Nephron progenitor cell (in vitro differentiated cells): ENCODE results near the gene CD81.

Experiments
- DNase-seq: peaks from one replicate; pipeline ENCODE4 v3.0.0; 2021
- H3K27ac Mint-ChIP-seq: 2 replicates; pipeline ENCODE4 v1.8.0; 2021; ENCODE audit warnings: mild to moderate bottlenecking, moderate library complexity, mixed read lengths
- H3K27me3 Mint-ChIP-seq: 2 replicates; pipeline ENCODE4 v1.8.0; 2021; ENCODE audit warnings: mild to moderate bottlenecking, low read depth, mixed read lengths; ENCODE audit not compliant: poor library complexity
- H3K36me3 Mint-ChIP-seq: 2 replicates; pipeline ENCODE4 v1.8.0; 2021; ENCODE audit warnings: low read depth, mixed read lengths
- H3K4me1 Mint-ChIP-seq: 2 replicates; pipeline ENCODE4 v1.8.0; 2021; ENCODE audit warnings: mixed read lengths
- H3K4me3 Mint-ChIP-seq: 2 replicates; pipeline ENCODE4 v1.8.0; 2021; ENCODE audit warnings: mild to moderate bottlenecking, moderate library complexity, mixed read lengths
- H3K9me3 Mint-ChIP-seq: 2 replicates; pipeline ENCODE4 v1.8.0; 2021; ENCODE audit warnings: mild to moderate bottlenecking, moderate library complexity, mixed read lengths
- TF ChIP-seq, protein P1 (sequence below): fragments of 200-600 bp; sonication (generic); IDR thresholded peaks from 2 replicates; pipeline ENCODE4 v1.5.0; 2021; ENCODE audit warnings: antibody characterized with exemption

CD81 gene, protein sequence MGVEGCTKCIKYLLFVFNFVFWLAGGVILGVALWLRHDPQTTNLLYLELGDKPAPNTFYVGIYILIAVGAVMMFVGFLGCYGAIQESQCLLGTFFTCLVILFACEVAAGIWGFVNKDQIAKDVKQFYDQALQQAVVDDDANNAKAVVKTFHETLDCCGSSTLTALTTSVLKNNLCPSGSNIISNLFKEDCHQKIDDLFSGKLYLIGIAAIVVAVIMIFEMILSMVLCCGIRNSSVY

DNA sequence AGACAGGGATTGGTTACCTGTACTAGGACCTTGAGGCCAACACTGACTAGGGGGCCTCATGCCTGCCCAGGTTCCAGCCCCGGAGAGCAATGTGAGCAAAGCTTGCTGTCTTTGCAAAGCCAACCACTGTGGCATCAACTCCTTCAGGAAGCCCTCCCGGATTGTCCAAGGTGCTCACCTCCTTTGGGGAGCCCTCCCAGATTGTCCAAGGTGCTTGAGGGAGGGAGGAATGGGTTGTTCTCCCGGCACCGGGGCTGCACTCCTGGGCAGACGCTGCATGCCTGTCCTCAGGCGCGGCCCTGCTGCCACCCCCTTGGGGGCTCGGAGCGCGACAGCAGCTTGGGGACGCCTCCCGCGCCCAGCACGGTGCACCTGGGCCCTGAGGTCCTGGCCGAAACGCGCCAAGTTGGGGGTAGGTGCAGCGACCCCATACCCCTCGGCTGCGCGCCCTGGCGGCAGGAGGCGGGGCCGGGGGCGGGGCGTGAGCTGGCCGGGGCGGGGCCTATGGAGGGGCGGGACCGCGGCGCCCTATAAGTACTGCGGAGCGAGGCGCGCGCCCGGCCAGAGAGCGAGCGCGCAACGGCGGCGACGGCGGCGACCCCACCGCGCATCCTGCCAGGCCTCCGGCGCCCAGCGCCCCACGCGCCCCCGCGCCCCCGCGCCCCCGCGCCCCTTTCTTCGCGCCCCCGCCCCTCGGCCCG is at the start of gene CD81:
Gene CD81, plus strand, starts transcription at position 560 of the 701 bp plus-strand sequence. CDS start 240 bp downstream, outside the sequence.
- peaks cover 28% of the 10 kb centered on the region for H3K4me1 Mint-ChIP-seq
- TF ChIP-seq, protein P1, sequence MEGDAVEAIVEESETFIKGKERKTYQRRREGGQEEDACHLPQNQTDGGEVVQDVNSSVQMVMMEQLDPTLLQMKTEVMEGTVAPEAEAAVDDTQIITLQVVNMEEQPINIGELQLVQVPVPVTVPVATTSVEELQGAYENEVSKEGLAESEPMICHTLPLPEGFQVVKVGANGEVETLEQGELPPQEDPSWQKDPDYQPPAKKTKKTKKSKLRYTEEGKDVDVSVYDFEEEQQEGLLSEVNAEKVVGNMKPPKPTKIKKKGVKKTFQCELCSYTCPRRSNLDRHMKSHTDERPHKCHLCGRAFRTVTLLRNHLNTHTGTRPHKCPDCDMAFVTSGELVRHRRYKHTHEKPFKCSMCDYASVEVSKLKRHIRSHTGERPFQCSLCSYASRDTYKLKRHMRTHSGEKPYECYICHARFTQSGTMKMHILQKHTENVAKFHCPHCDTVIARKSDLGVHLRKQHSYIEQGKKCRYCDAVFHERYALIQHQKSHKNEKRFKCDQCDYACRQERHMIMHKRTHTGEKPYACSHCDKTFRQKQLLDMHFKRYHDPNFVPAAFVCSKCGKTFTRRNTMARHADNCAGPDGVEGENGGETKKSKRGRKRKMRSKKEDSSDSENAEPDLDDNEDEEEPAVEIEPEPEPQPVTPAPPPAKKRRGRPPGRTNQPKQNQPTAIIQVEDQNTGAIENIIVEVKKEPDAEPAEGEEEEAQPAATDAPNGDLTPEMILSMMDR: no peak
- peak within 1 kb of the TSS; percentile 36 for H3K27ac Mint-ChIP-seq
- H3K4me3 Mint-ChIP-seq: peak within 1 kb of the TSS; percentile 87
- DNase-seq: peak; percentile 80
- H3K27me3 Mint-ChIP-seq: peaks cover 21% of the 10 kb centered on the region
- no peaks in the 10 kb centered on the region for H3K9me3 Mint-ChIP-seq
- no peaks in the 10 kb centered on the region for H3K36me3 Mint-ChIP-seq

DNA sequence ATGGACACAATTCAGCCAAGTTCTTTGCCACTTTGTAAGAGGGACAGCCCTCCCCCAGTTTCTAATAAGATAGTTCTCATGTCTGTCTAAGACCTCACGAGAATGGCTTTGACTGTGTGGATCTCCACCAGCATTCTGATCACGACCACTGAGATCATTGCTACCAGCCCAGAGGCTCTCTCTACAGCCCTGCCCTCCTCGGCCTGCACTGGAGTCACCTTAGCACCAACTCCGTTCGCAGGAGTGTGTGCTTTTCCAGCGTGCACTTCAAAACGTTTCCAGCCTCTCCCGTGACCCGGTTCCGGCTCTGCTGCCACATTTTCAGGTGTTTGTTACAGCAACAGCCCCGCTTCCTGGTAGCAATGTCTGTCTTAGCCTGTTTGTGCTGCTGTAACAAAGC is 49.1 kb upstream of the CD81 start:
- Mint-ChIP-seq H3K27me3 (peaks cover 28% of the 10 kb centered on the region), H3K4me3 (no peak overlapping the region), H3K36me3 (peaks cover 12% of the 10 kb centered on the region), H3K9me3 (peaks cover 39% of the 10 kb centered on the region), H3K27ac (no peak overlapping the region), H3K4me1 (no peaks in the 10 kb centered on the region)
- DNase-seq: no peak
- TF ChIP-seq, protein P1: no peak

DNA sequence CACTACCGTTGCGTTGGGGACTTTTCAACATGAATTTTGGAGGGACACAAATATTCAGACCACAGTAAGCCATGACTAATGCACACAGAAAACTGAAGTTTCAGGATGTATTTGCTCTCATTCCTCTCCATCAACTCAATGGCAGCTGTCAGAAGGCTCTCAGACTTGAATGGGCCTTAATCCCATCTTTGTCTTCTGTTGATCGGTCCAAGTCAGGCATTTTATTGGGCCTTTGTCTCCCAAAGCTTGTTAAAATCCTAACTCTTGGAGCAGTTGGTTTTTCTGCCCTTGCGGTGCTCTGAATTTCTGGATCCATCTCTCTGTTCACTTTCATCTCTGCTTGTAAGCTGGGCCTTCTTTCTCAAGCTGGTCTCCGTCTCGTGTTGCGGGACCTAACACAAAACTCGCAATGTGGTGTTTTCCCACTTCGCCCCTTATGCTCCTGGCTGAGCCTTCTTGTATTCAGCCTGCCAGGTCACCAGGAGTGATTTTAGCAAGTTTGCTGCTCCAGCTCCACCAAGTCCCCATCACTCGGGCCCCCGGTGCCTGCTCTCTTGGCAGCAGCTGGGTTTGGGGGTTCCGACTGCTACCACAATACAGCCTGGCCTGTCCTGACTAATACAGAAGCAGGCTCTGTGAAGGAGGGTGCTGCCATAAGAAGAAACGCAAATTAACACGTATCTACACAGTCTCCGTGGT is 48.3 kb upstream of the CD81 start:
- TF ChIP-seq, protein P1: no peak
- no peak for DNase-seq

DNA sequence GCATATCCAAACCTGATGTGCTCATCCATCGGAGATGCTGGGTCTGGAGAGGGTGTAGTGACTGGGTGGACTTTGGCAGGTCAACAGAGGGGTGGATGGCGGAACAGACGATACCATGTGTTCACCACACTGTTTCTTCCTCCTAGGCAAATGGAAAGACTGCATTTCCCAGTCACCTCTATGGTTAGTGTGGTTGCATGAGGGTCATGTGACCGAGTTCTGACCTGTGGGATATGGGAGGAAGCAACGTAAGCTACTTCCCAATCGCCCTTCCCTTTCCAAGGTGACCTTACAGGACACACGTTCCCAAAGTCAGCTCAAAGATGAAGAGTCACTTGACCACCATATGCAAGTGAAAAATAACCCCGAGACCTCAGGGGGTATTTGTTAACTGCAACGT is 47.6 kb upstream of the CD81 start:
- Mint-ChIP-seq H3K9me3 (peaks cover 33% of the 10 kb centered on the region), H3K27me3 (peaks cover 28% of the 10 kb centered on the region), H3K4me3 (no peak overlapping the region), H3K36me3 (peaks cover 12% of the 10 kb centered on the region), H3K4me1 (no peaks in the 10 kb centered on the region), H3K27ac (no peak overlapping the region)
- TF ChIP-seq, protein P1: no peak
- no peak for DNase-seq

More for the DNA sequence above, 48.3 kb upstream of the CD81 start:
- no peaks in the 10 kb centered on the region for H3K4me1 Mint-ChIP-seq
- peaks cover 33% of the 10 kb centered on the region for H3K9me3 Mint-ChIP-seq
- H3K36me3 Mint-ChIP-seq: peaks cover 12% of the 10 kb centered on the region
- H3K27me3 Mint-ChIP-seq: peaks cover 28% of the 10 kb centered on the region
- H3K27ac Mint-ChIP-seq: no peak overlapping the region
- no peak overlapping the region for H3K4me3 Mint-ChIP-seq

DNA sequence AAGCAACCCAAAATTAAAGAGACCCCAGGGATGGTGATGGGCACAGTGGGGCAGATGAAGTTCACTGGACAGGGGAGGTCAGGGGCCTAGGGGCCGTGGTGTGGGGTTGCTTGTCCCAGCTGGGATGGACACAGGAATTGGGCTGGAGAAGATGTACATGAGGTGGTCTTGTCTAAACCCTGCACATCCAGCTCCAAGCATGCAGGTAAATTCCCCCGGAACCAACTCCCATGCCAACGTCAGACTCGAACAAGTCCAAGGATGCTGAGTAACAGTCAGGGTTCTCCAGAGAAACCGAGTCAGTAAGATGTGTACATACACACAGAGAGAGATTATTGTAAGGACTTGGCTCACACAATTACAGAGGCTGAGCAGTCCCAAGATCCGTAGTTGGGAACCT is 46.4 kb upstream of the CD81 start:
- Mint-ChIP-seq H3K27ac (no peak overlapping the region), H3K36me3 (peaks cover 12% of the 10 kb centered on the region), H3K4me1 (no peaks in the 10 kb centered on the region), H3K27me3 (peaks cover 23% of the 10 kb centered on the region), H3K4me3 (no peak overlapping the region), H3K9me3 (peaks cover 33% of the 10 kb centered on the region)
- TF ChIP-seq, protein P1: no peak
- no peak for DNase-seq
